ENCODE results near the gene ARID4B.
A peak's percentile ranks its signal among the peaks of the same experiment; 100 is the strongest.
"Not testable (repeated sequence)": the region's sequence is repeated elsewhere in the genome, so short reads cannot be mapped to it uniquely, and the experiment has no call there.

Gene ARID4B, protein sequence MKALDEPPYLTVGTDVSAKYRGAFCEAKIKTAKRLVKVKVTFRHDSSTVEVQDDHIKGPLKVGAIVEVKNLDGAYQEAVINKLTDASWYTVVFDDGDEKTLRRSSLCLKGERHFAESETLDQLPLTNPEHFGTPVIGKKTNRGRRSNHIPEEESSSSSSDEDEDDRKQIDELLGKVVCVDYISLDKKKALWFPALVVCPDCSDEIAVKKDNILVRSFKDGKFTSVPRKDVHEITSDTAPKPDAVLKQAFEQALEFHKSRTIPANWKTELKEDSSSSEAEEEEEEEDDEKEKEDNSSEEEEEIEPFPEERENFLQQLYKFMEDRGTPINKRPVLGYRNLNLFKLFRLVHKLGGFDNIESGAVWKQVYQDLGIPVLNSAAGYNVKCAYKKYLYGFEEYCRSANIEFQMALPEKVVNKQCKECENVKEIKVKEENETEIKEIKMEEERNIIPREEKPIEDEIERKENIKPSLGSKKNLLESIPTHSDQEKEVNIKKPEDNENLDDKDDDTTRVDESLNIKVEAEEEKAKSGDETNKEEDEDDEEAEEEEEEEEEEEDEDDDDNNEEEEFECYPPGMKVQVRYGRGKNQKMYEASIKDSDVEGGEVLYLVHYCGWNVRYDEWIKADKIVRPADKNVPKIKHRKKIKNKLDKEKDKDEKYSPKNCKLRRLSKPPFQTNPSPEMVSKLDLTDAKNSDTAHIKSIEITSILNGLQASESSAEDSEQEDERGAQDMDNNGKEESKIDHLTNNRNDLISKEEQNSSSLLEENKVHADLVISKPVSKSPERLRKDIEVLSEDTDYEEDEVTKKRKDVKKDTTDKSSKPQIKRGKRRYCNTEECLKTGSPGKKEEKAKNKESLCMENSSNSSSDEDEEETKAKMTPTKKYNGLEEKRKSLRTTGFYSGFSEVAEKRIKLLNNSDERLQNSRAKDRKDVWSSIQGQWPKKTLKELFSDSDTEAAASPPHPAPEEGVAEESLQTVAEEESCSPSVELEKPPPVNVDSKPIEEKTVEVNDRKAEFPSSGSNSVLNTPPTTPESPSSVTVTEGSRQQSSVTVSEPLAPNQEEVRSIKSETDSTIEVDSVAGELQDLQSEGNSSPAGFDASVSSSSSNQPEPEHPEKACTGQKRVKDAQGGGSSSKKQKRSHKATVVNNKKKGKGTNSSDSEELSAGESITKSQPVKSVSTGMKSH (N-terminal part only)

DNA sequence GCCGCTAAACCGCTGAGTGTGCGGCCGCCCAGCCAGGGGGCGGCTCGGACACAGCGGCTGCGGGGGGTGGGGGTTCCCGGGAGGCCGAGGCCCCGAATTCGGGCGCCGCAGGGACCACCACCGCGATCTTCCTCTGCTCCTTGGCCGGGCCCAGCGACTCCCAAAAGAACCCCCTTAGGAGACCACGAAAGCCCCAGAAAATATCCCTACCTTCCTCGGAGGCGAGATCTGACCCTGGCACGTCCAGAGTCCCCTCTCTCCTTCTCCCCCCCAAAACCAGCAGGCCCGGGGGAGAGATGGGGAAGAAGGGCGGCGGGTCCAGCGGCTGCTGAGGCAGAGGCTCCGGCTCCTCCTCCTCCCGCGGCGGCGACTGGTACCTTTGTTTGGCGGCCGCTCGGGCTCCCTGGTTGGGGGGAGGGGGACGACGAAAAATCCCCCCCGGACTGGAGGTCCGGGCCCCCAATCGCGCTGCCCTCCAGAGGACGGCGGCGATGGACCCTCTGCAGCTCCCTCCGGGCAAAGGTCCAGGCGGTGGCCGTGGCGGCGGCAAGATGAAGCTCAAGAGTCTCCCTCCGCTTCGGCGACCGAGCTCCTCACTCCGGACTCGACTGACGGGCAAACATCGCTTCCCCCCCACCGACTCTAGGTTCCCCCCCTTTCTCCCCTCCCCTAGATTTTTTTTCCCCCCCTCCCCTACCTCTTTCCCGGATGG is at the start of gene ARID4B:
ARID4B (minus strand) TSS at position 621 of the 712 bp plus-strand sequence. CDS start 1,260 bp downstream, outside the sequence.
- DNase-seq (ENCODE audit: low read depth in 1 of 2, low spot score in 1 of 2) = peak in 1 of 2 donors; percentile 39

DNA sequence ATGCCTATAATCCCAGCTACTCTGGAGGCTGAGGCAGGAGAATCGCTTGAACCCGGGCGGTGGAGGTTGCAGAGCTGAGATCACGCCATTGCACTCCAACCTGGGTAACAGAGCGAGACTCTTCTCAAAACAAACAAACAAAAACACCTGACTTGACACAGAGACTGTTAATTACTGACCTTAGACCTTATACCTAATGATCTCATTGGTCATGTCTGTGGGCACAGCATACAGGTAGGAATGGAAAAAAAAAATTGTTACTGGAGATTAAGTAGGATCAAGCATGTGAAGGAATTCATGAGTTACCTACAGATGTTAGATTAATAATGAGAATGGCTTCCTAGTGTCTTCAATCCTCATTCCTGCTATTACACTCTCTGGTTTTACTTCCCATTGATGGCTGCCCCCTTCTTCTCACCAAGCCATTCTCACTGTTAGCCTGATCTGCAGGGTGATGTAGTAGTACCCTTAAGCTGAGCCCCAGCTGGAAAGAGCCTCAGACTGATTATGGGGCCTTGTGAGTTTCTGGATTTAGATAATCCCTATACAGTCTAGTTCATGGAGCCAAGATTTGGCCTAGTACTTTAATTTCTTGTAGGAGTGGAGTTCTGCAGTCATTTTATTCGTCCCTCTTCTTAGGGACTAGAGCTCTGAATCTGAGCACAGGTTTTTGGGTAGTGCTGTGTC is 48.1 kb upstream of the ARID4B start:
- no peak for DNase-seq (ENCODE audit: low read depth in 1 of 2, low spot score in 1 of 2)

DNA sequence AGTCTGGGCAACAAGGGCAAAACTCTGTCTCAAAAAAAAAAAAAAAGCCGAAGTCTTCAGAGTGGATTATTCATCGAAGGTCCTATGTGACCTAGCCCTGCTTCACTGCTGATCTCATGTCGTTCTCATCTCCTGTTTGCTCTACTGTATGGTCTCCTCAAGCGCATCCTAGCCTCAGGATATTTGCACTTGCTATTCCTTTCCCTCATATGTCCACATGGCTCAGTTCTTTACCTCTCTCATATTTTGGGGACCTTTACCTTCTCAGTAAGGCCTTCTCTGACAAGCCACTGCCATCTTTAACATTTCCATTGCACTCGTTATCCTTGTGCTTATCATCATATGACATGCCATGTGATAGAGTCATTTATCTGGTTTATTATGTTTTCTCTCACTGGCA is 41.8 kb upstream of the ARID4B start:
- no peak for DNase-seq (ENCODE audit: low read depth in 1 of 2, low spot score in 1 of 2)

DNA sequence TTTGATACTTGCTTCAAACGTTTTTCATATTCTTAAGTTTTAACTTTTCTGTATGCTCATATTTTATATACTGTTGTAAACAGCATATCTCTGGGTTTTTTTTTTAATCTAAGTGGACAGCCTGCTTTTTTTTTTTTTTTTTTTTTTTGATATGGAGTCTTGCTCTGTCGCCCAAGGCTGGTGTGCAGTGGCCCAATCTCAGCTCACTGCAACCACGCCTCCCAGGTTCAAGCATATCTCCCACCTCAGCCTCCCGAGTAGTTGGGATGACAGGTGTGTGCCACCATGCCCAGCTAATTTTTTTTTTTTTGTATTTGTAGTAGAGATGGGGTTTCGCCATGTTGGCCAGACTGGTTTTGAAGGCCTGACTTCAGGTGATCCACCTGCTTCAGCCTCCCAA is 40.4 kb upstream of the ARID4B start:
- DNase-seq (ENCODE audit: low read depth in 1 of 2, low spot score in 1 of 2) = no peak

DNA sequence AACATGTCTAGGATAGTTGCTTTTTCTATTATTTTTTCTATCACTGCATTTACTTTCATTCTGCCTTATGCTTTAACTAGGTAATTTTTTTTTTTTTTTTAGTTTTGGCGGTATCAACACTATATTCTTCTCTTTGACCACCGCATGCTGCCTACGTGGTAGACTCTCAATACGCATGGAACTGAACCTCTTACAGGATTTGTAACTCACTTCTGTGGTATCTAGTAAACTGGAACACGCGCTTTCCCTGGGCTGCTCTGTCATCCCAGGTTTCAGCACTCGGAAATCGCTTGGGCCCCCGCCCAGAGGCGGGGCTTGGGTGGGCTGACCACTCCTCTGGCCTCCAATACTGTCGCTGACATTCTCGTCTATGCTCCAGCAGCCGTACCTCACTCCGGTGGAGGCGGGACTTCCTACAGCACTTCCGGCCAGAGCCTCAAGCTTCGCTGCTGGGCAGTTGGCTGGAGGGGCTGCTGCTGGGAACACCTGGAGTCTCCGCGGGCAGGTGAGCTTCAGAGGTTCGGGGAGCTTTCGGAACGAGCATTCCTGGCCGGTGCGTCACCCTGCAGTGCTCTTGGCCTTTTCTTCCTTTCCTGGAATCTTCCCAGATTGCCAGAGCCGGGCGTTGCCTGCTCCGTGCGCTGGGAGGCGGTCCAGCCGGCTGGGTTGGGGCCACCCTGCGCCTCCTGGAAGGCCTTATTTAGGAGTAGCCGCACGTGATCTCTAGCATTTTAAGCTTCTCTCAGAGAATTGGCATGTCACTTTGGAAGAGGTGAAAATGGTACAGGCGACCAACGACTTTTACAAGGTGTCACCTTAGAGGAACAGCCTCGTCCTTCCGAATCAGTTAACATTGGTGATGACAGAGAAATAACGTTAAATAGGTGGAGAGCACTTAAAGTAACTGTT is 39.3 kb upstream of the ARID4B start, which contains the start of gene TBCE:
TBCE (plus strand) TSS at position 428 of the 909 bp plus-strand sequence. CDS start 12,623 bp downstream, outside the sequence.
- DNase-seq (ENCODE audit: low read depth in 1 of 2, low spot score in 1 of 2) = peak; percentile 60 to 86

DNA sequence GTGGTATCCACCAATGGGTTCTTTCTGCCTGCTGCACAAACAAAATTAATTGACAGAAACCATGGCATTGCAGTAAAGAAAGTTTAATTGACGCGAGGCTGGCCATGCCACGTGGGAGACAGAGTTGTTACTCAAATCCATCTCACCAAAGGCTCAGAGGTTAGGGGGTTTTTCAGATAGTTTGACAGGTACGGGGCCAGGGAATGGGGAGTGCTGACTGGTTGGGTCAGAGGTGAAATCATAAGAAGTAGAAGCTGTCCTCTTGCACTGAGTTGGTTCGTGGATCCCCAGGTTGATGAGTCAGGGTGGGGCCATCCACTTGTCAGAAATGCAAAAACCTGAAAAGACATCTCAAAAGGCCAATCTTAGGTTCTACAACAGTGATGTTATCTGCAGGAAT is 38.3 kb upstream of the ARID4B start:
- DNase-seq (ENCODE audit: low read depth in 1 of 2, low spot score in 1 of 2) = peak in 1 of 2 donors; percentile 14

DNA sequence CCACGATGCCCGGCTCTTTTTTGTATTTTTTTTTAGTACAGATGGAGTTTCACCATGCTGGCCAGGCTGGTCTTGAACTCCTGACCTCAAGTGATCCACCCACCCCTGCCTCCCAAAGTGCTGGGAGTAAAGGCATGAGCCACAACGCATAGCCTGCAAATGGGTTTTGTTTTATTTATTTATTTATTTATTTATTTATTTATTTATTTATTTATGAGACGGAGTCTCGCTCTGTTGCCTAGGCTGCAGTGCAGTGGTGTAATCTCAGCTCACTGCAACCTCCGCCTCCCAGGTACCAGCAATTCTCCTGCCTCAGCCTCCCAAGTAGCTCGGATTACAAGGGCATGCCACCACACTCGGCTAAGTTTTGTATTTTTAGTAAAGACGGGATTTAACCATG is 36.2 kb upstream of the ARID4B start:
- DNase-seq (ENCODE audit: low read depth in 1 of 2, low spot score in 1 of 2) = not testable (repeated sequence)

DNA sequence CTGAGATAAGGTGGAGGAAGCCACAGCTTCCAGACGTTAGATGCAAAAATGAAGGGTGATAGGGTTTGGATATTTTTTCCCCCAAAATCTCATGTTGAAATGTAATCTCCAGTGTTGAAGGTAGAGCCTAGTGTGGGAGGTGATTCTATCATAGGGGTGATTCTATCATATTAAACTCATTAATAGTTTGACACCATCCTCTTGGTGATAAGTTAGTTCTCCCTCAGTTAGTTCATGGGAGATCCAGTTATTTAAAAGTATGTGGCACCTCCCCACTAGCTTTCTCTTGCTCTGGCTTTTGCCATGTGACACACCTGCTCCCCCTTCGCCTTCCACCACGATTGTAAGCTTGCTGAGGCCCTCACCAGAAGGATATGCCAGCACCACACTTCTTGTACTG is 30.9 kb upstream of the ARID4B start:
- no peak for DNase-seq (ENCODE audit: low read depth in 1 of 2, low spot score in 1 of 2)

DNA sequence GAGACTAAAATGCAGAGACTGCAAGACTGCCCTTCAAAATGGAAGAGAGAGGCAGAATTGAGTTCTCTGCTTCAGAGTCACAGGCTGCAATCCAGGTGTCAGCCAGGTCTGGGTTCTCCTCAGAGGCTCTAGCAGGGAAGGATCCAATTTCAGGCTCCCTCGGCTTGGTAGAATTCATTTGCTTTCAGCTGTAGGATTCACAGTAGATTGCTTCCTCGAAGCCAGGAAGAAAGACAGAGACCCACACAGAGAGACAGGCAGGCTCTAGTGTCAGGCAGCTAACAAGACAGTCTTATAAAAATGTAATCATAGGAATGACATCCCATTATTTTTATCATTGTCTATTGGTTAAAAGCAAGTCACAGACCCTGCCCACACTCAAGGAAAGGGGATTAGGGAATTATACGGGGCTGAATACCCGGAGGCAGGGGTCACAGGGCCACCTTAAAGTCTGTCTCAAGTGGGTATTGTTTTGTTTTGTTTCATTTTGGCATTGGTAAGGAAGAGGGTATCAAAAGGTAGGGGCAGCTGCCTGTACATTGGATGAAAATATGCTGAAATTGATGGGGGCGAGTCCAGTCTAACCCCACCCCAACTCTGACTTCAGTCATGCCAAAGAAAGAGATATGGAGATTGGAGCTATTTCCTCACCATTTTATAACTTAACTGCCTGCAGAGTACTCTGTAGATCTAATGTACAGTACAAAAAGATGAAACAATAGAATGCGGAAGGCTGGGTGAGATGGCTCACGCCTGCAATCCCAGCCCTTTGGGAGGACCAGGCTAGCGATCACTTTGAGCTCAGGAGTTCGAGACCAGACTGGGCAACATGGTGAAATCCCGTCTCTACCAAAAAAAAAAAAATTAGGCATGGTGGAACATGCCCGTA is 29.8 kb upstream of the ARID4B start:
- no peak for DNase-seq (ENCODE audit: low read depth in 1 of 2, low spot score in 1 of 2)

DNA sequence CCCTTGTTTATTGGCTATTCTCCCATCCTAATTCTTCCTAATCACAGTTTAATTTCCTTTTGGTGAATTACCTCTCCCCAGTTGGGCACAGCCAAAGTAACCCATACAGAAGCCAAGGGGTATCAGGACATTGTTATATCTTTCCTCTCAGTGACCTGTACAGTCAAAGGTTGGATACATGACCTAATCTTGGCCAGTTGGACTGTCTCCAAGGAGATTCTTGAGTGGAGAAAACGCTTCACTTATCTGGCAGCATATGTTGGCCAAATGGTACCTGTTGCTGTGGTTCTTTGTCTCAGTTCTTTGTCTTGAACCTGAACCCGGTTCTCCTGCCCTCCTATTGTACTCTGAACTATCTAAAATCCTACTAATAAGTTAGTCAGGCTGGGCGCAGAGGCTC is 23.9 kb upstream of the ARID4B start:
- no peak for DNase-seq (ENCODE audit: low read depth in 1 of 2, low spot score in 1 of 2)

DNA sequence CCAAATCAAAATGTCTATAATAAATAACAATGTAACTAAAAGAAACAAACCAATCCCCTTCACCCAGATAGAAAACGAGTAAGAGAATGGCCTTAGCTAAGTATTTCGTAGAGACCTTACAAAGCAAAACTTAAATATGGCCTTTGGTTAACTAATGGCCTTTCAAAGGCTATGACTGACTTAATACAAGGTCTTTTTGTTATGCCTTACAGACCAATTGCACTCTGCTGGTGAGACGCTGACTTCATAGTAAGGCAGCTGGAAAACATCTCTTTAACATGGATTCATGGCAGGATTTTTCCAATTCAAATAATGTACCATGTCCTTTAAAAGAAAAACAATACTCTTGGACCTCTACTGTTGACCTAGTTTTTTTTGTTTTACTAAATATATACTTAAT is 23.5 kb upstream of the ARID4B start:
- no peak for DNase-seq (ENCODE audit: low read depth in 1 of 2, low spot score in 1 of 2)

DNA sequence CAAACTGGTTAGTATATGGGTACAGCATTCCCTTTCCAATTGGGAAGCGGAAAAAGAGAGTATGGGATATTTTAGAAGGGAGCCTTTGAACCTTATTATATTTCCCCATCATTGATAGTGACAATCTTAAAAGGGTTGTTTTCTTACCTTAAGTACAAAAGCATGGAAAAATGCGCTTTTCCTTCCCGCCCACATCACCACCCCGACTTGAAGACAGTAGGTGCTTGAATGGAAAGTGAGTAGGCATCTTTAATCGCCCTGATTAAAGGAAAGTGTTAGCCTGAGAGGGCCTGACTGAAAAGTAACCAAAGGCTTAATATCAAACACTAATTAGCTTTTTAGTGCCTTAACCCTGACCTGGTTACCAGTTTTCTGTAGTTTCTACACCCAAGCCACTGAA is 15.7 kb upstream of the ARID4B start:
- DNase-seq (ENCODE audit: low read depth in 1 of 2, low spot score in 1 of 2) = no peak

DNA sequence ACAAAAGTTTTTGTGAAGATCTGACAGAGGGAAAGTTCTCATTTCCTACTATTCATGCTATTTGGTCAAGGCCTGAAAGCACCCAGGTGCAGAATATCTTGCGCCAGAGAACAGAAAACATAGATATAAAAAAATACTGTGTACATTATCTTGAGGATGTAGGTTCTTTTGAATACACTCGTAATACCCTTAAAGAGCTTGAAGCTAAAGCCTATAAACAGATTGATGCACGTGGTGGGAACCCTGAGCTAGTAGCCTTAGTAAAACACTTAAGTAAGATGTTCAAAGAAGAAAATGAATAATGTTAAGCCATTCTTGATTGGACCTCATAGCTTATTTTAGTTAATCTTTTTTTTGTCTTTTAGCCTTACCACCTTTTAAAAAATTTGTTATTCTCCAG is 14.5 kb upstream of the ARID4B start:
- DNase-seq (ENCODE audit: low read depth in 1 of 2, low spot score in 1 of 2) = no peak

DNA sequence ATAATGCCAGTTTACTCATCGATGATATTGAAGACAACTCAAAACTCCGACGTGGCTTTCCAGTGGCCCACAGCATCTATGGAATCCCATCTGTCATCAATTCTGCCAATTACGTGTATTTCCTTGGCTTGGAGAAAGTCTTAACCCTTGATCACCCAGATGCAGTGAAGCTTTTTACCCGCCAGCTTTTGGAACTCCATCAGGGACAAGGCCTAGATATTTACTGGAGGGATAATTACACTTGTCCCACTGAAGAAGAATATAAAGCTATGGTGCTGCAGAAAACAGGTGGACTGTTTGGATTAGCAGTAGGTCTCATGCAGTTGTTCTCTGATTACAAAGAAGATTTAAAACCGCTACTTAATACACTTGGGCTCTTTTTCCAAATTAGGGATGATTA is 14.1 kb upstream of the ARID4B start:
- no peak for DNase-seq (ENCODE audit: low read depth in 1 of 2, low spot score in 1 of 2)

DNA sequence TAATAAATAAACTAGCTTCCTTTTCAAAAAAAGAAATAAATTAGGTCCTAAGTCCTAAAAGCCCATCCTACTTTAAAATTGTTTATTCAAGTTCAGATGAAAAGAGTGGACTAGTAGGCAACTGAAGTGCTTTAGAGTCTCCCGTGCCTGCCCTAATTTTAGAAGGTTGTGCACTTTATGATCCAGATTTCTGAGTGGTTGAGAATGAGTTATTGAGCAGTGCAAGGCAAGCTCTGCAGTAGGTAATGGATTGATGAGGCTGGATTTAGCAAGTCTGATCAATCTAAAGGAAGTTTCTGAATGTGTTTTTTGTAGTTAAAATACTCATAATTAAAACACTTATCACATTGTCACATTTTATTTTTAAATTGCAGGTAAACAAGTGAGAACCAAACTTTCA is 13.4 kb upstream of the ARID4B start:
- no peak for DNase-seq (ENCODE audit: low read depth in 1 of 2, low spot score in 1 of 2)

DNA sequence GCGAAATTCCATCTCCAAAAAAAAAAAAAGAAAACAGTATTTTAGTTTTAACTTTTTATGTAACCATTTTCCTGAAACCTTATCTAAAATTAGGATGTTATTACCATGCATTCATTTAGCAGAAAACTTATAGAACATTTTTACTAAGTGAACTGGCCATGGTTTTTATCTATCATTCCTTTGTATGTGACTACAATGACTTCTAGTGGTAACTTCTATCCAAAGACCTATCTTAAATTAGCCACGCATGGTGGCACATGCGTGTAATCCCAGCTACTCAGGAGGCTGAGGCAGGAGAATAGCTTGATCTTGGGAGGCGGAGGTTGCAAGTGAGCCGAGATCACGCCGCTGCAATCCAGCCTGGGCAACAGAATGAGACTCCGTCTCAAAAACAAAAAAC is 11.8 kb upstream of the ARID4B start:
- no peak for DNase-seq (ENCODE audit: low read depth in 1 of 2, low spot score in 1 of 2)

DNA sequence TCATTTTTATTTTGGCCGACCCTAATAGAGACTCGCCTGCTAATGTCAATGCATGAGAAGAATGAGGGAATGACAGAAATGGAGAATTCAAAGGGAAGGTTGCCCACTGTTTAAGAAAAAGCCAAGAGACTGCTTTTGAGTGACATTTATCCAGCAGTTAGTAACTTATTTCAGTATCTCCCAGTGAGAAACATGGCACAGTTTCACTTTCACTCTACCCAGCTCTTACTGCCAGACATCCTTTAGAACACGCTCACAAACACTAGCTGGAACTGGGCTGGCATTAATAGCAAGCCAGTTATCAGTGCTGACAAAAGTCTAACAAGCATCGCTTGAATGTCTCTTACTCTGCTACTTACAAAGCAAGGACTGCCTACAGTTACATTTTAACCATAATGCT is 8.9 kb upstream of the ARID4B start:
- no peak for DNase-seq (ENCODE audit: low read depth in 1 of 2, low spot score in 1 of 2)

DNA sequence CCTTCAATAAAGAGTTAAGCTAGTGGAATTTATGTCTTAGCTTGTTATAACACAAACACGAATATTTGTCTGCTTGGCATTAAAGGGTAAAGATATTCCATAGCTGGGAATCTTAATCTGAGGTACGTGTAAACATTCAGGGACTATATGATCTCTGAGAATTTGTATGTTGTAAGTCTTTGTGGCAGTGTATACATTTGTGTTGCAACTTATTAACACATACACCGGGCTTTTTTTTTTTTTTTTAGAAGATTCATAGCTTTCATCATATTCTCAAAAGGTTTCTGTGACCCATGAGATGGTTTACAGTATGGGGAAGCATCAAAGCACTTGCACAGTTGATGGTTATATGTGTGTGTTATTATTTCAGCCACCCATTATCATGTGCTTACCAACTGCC is 3.4 kb upstream of the ARID4B start:
- no peak for DNase-seq (ENCODE audit: low read depth in 1 of 2, low spot score in 1 of 2)

Data from activated CD4-positive, alpha-beta T cell treated with anti-CD3 and anti-CD28 coated beads, Interleukin-2, amount 50 U/mL, for 24 hours (primary cell).